ENCODE measurements around the gene CDHR1.

DNA sequence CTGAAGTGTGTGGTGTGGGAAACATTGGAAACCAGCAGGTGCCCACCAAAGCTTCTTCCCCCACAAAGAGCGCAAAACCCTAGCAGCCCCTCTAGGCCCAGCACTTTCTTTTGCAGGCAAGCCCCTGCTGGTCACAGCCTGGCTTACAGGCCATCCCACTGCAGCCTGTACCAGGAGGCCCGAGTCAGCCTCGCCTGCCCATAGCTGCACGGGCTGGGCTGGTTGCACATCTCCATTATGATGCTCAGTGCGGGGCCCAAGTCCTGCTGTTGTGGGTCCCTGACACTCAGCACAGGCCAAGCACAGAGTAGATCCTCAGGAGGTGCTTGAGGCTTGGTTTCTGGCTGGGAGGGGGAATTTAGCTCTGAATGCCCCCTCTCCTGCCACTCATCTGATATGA is 8.0 kb downstream of the CDHR1 start:
- TF ChIP-seq CTCF (conservative IDR thresholded peaks at IDR 0.05 in 1 of 2, IDR thresholded peaks at IDR 0.05 in 1 of 2; ENCODE audit: extremely low read depth in 1 of 2, insufficient read depth in 1 of 2, low read depth in 1 of 2, low read length in 2 of 2): no peak
- TF ChIP-seq EZH2 (IDR thresholded peaks at IDR 0.05; ENCODE audit: borderline replicate concordance, low read length): no peak
